Testis (tissue), 5 donors: ENCODE results near the gene PTPN9. TPM values are rescaled to one million over a fixed set of nuclear protein-coding genes. Genes with fewer than 3 reads are reported as not detected.

Experiments used
- DNase-seq: peaks from one replicate; pipeline ENCODE4 v3.0.0-alpha.2; 2019
- H3K27ac ChIP-seq, 2 donors: fragments of 200-600 bp; sonication (generic); one replicate each; pipeline ENCODE4 v1.5.1; 2019
- H3K27me3 ChIP-seq: fragments of 200-600 bp; sonication (generic); one replicate; pipeline ENCODE4 v1.5.1; 2019
- H3K36me3 ChIP-seq: fragments of 200-600 bp; sonication (generic); one replicate; pipeline ENCODE4 v1.5.1; 2017; ENCODE audit warnings: low read depth; ENCODE audit errors: missing control alignments
- H3K4me1 ChIP-seq: fragments of 200-600 bp; sonication (generic); one replicate; pipeline ENCODE4 v1.5.1; 2019
- H3K4me3 ChIP-seq, 2 donors: fragments of 200-600 bp; sonication (generic); one replicate each; pipeline ENCODE4 v1.5.1; 2017 to 2019
- H3K9me3 ChIP-seq: fragments of 200-600 bp; sonication (generic); one replicate; pipeline ENCODE4 v1.5.1; 2017
- POLR2A ChIP-seq: fragments of 450-650 bp; IDR thresholded peaks from one replicate; pipeline ENCODE4 v1.6.1; 2017; ENCODE audit warnings: antibody characterized with exemption, mild to moderate bottlenecking, moderate library complexity
- WGBS, 2 donors: methylation state at CpG; one replicate each; pipeline ENCODE4 v1.1.5; 2018; 5-methylcytosine and 5-hydroxymethylcytosine counted together
- intact Hi-C: fragments of 100-400 bp; cut with DNase I; formaldehyde crosslinking; loops from one replicate; pipeline ENCODE4 v1.15.1; 2023; ENCODE audit warnings: low total_unique reads
- long read RNA-seq, 2 donors: transcript quantifications; one replicate each; lab custom pipeline, GENCODE V29; 2026
- polyA plus RNA-seq: library from polyadenylated mRNA; stranded (reverse); fragments of 350-450 nt; fragmentation: Illumina TruSeq; extraction: RNeasy Lipid Tissue Mini Kit (QIAGEN cat#74804); gene quantifications from one replicate; pipeline ENCODE4 v1.2.3, GENCODE V29; 2014; ENCODE audit warnings: low read depth, low replicate concordance; ENCODE audit not compliant: insufficient read depth
- total RNA-seq, 2 donors: library from RNA; depleted of rRNA; stranded (reverse); fragments of >200 nt; gene quantifications; one replicate each; pipeline ENCODE4 v1.2.3, GENCODE V29; 2016
- TF ChIP-seq, protein P1 (sequence below), 3 experiments: fragments of 450-650 bp in 2 of 3; fragments of 200-600 bp in 1 of 3; sonication (generic) in 1 of 3; IDR thresholded peaks; one replicate each; pipeline ENCODE4 v1.5.1; 2016 to 2019; ENCODE audit warnings: antibody characterized with exemption in 3 of 3, mild to moderate bottlenecking in 2 of 3, moderate library complexity in 1 of 3

PTPN9 gene
- total RNA-seq (10 to 100 TPM; 14.1 to 16.3 TPM), polyA plus RNA-seq (20.3 TPM)
- long read RNA-seq, donor 1, full-length matches to known transcripts = 6 of 11 reads
- long read RNA-seq, donor 1, partial matches to known transcripts = 5 of 11 reads
- long read RNA-seq, donor 1, other reads (novel, unspliced or antisense) = 0 of 11 reads
- long read RNA-seq, donor 2, full-length matches to known transcripts = 2 of 2 reads
- long read RNA-seq, donor 2, partial matches to known transcripts = 0 of 2 reads
- long read RNA-seq, donor 2, other reads (novel, unspliced or antisense) = 0 of 2 reads

DNA sequence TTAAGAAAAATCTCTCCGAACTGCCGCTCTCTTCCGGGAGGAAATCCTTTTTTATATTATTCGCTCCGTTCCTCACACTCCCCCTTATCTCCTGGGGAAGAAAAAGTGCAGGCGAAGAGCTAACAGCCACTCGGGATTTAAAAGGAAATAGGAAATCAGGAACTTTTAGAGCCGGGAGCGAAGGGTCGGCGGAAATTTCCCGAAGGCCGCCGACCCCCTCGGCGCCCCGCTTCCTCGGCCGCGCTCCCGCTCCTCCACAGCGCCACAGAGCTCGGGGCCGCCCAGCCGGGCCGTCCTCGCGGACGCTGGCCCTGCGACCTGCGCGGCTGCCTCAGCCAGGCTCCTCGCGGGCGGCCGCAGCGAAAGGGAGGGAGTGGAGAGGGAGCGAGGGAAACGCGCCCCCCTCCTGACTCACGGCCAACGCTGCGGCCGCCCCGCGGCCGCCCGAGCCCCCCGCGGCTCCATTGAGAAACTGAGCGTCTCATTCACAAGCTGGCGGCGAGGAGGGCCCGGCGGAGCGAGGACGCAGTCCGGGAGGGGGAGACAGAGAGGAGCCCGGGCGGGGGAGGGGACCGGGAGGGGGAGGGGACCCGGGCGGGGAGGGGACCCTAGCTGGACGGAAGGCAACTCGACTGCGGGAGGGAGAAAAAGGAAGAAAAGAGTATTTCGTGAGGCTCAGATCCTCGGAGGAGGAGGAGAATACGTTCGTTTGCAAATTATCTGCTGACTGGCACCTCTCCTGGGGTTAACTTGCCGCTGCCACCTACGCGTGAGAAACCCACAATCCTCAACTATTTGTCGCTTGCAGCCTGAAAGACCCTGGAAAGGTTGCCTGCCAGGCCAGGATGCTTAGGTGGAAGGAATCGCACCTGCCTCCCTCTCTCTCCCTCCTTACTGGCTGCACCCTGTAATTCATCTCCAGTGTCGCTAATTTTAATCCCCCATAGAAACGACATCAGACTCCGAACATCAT lies at the start of gene PTPN9:
PTPN9 (minus strand) TSS at position 368 of the 973 bp plus-strand sequence. CDS start 539 bp downstream, outside the sequence.
- intact Hi-C loops = no loop called here
- H3K9me3 ChIP-seq = no peaks in the 10 kb centered on the region
- WGBS, 2 donors = 1% methylated on average over 53 to 77 of the region's 78 CpGs
- H3K27ac ChIP-seq = peak within 1 kb of the TSS; percentile 87 to 96
- DNase-seq = peak; percentile 88
- peaks cover 4% of the 10 kb centered on the region for H3K4me1 ChIP-seq
- H3K4me3 ChIP-seq = peak within 1 kb of the TSS; percentile 71 to 76
- H3K27me3 ChIP-seq = no peaks in the 10 kb centered on the region
- no peaks in the 10 kb centered on the region for H3K36me3 ChIP-seq
- TF ChIP-seq, protein P1, sequence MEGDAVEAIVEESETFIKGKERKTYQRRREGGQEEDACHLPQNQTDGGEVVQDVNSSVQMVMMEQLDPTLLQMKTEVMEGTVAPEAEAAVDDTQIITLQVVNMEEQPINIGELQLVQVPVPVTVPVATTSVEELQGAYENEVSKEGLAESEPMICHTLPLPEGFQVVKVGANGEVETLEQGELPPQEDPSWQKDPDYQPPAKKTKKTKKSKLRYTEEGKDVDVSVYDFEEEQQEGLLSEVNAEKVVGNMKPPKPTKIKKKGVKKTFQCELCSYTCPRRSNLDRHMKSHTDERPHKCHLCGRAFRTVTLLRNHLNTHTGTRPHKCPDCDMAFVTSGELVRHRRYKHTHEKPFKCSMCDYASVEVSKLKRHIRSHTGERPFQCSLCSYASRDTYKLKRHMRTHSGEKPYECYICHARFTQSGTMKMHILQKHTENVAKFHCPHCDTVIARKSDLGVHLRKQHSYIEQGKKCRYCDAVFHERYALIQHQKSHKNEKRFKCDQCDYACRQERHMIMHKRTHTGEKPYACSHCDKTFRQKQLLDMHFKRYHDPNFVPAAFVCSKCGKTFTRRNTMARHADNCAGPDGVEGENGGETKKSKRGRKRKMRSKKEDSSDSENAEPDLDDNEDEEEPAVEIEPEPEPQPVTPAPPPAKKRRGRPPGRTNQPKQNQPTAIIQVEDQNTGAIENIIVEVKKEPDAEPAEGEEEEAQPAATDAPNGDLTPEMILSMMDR (IDR thresholded peaks at IDR 0.05) = peak in 1 of 3 experiments; percentile 46
- no peak for TF ChIP-seq POLR2A

DNA sequence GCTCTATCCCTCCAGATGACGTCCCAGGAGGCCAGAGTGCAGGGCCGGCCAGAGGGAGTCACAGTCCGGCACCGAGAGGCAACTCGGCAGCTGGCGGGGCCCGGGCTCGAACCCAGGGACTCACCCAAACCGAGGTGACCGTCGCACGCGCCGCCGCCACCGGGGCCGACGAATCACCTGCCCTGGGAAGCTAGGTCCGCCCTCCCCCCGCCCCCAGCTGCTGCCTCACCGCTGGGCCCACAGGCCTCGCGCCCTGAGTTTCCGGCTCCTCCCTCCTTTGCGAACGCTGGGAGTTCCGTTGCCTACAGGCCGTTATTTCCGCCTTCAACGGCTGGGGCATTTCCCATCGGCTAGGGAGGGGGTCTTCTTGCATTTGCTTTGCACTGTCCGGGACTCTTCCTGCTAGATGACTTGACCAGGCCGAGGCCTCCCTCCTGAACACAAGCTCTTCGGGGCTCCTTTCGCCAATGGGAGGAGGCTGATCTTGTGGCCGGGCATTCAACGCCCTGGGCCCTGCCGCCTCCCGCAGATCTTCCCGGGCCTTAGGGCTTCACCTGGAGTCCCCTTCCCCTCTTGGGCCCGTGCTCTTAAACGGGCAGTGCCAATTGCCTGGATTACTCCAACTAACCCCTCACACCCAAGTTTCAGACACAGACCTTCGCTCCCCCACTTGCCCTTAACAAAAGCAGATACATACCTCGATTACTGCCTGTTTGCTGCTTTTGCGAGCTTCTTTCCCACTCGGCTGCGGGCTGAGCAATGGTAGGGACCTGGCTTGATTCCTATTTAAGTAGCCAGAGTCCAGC lies 46.6 kb upstream of the PTPN9 start, which contains the start of gene SNUPN:
SNUPN (minus strand) TSS at position 184 of the 806 bp plus-strand sequence. CDS start 4,674 bp downstream, outside the sequence.
- 1 to 2% methylated on average over 16 to 39 of the region's 47 CpGs for WGBS, 2 donors
- H3K36me3 ChIP-seq = no peaks in the 10 kb centered on the region
- peak within 1 kb of the TSS; percentile 77 to 99 for H3K4me3 ChIP-seq
- no peaks in the 10 kb centered on the region for H3K9me3 ChIP-seq
- TF ChIP-seq, protein P1 (IDR thresholded peaks at IDR 0.05) = peak in 1 of 3 experiments; percentile 22
- TF ChIP-seq POLR2A = peak; percentile 28
- intact Hi-C loops = loop anchor here (10.0 kb wide), 1 partner anchor 261 kb away; the partner anchor contains the start of gene MAN2C1
- H3K27me3 ChIP-seq = no peaks in the 10 kb centered on the region
- peaks cover 10% of the 10 kb centered on the region for H3K4me1 ChIP-seq
- DNase-seq = peak; percentile 97
- peak within 1 kb of the TSS; percentile 91 to 96 for H3K27ac ChIP-seq

DNA sequence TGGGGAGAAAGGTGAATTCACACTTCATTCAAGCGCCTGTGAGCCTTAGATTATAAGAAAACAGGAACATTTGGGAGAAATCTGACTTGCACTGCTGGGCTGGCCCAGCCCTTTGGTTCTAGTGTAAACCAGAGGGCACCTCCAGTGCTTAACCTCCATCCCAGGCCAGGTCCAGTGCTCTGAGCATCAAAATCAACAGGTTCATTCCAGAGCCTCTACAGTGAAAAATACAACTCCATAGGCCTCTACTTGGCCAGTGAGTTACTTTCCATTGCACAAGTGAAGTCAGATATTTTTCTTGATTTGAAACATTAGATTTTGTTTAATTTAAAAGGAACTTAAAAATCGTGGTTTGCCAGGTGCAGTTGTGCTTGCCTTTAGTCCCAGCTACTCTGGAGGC lies 43.4 kb upstream of the PTPN9 start:
- no peaks in the 10 kb centered on the region for H3K36me3 ChIP-seq
- intact Hi-C loops = loop anchor here (10.0 kb wide), 1 partner anchor 258 kb away; the partner anchor contains the start of gene MAN2C1
- 71 to 76% methylated on average over 2 of the region's 2 CpGs for WGBS, 2 donors
- H3K27ac ChIP-seq = peak overlapping the region in 1 of 2 donors; percentile 13
- H3K4me1 ChIP-seq = peaks cover 13% of the 10 kb centered on the region
- no peaks in the 10 kb centered on the region for H3K27me3 ChIP-seq
- no peak for DNase-seq
- H3K4me3 ChIP-seq = no peak overlapping the region
- no peaks in the 10 kb centered on the region for H3K9me3 ChIP-seq
- TF ChIP-seq, protein P1 (IDR thresholded peaks at IDR 0.05) = no peak
- TF ChIP-seq POLR2A = no peak

DNA sequence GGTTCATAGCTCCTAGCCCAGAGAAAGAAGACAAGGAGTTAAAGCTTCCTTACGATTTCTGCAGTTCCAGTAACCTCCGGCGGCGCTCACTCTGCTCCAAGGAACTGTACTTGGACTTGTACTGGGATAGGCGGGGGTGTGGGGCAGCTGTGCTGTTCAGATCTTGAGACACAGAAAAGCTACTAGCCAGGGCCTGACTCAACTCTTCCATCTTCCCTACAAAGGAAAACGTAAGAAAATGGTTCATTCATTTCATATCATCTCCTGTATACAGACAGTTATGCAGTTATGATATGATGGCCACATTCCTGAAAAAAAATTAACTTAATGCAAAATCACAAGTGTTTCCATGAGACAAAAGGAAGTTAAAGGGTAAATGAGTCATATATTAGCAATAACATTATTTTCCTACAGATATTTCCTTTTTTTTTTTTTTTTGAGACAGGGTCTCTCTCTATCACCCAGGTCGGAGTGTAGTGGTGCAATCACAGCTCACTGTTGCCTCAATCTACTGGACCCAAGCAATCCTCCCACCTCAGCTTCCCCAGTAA lies 41.8 kb upstream of the PTPN9 start:
- peaks cover 13% of the 10 kb centered on the region for H3K4me1 ChIP-seq
- TF ChIP-seq, protein P1 (IDR thresholded peaks at IDR 0.05) = peak in 1 of 3 experiments; percentile 35
- TF ChIP-seq POLR2A = no peak
- H3K9me3 ChIP-seq = no peaks in the 10 kb centered on the region
- no peaks in the 10 kb centered on the region for H3K36me3 ChIP-seq
- no peak overlapping the region for H3K4me3 ChIP-seq
- intact Hi-C loops = loop anchor here (10.0 kb wide), 1 partner anchor 256 kb away; the partner anchor contains the start of gene MAN2C1
- peak overlapping the region; percentile 27 to 67 for H3K27ac ChIP-seq
- 39 to 47% methylated on average over 7 of the region's 7 CpGs for WGBS, 2 donors
- H3K27me3 ChIP-seq = no peaks in the 10 kb centered on the region
- DNase-seq = peak; percentile 86
